K562 (cell line): Measurements from ENCODE around the gene UBE2H. TPM values are rescaled to one million over a fixed set of nuclear protein-coding genes. Genes with fewer than 3 reads are reported as not detected.

ENCODE experiments used
- ATAC-seq: fragments of 200-7000 bp; cut with Tn5 transposase; 3 replicates; pipeline ENCODE4 v1.9.1; 2020; ENCODE audit warnings: moderate library complexity
- BruUV-seq: library from RNA; stranded (reverse); fragments of 400-500 nt; replicated peaks from 2 replicates; lab custom pipeline; 2021; lab: Mats Ljungman, UMichigan
- CTCF ChIA-PET: fragments of 300-600 bp; formaldehyde crosslinking; extraction: SDS; loops from one replicate; lab custom pipeline; 2021; ENCODE audit warnings: low intra/inter-chr PET ratio; lab: Yijun Ruan, JAX
- POLR2A ChIA-PET: fragments of 300-600, 350-650 bp; sonication (Branson Sonifier 250); formaldehyde crosslinking; extraction: SDS; loops from one replicate; lab custom pipeline; 2021; ENCODE audit warnings: antibody characterized with exemption, inconsistent platforms; lab: Yijun Ruan, JAX
- DNase-seq, 4 experiments: peaks; one replicate each; pipeline versions ENCODE4 v3.0.0 to v3.0.0-alpha.2; 2011 to 2018; ENCODE audit warnings: low spot score in 3 of 4, mixed read lengths in 3 of 4; ENCODE audit errors: extremely low read depth in 1 of 4
- FAIRE-seq: peaks from 2 replicates; lab custom pipeline; 2011; peaks lifted over from hg19 to GRCh38; lab: Jason Lieb, UNC
- H2AFZ ChIP-seq: 2 replicates; pipeline ENCODE4 v1.6.0; 2011; ENCODE audit warnings: low read depth, low read length, control low read depth, inconsistent platforms
- H3K27ac ChIP-seq: fragments of 200-600 bp; 3 replicates; pipeline ENCODE4 v1.8.0; 2011; ENCODE audit warnings: low read depth, mild to moderate bottlenecking, control low read depth, inconsistent platforms, low read length, moderate library complexity, mixed read lengths; ENCODE audit errors: extremely low read depth
- H3K27me3 ChIP-seq, 2 experiments: fragments of 300-600 bp in 1 of 2; 2 replicates in 1 of 2; 3 replicates in 1 of 2; pipeline versions ENCODE4 v1.6.0 to v1.8.0; 2011; ENCODE audit warnings: inconsistent platforms in 2 of 2, low read length in 2 of 2, mild to moderate bottlenecking in 1 of 2, mixed read lengths in 1 of 2, moderate library complexity in 1 of 2; ENCODE audit not compliant: control insufficient read depth in 2 of 2, insufficient read depth in 2 of 2
- H3K36me3 ChIP-seq: fragments of 300-600 bp; 3 replicates; pipeline ENCODE4 v1.8.0; 2011; ENCODE audit warnings: mild to moderate bottlenecking, low read length, inconsistent platforms; ENCODE audit not compliant: control insufficient read depth, insufficient read depth
- H3K4me1 ChIP-seq, 2 experiments: fragments of 200-600 bp in 1 of 2; replicated peaks in 1 of 2; 2 replicates in 1 of 2; 3 replicates in 1 of 2; pipeline versions ENCODE4 v1.5.1 to v1.8.0; 2011; ENCODE audit warnings: inconsistent platforms in 2 of 2, low read length in 2 of 2, mild to moderate bottlenecking in 1 of 2, mixed read lengths in 1 of 2, moderate library complexity in 1 of 2; ENCODE audit not compliant: control insufficient read depth in 2 of 2, insufficient read depth in 2 of 2
- H3K4me2 ChIP-seq: 2 replicates; pipeline ENCODE4 v1.6.1; 2011; ENCODE audit warnings: low read length, control low read depth, inconsistent platforms, mixed read lengths; ENCODE audit not compliant: insufficient read depth
- H3K4me3 ChIP-seq: fragments of 200-600 bp; sonication (generic), shearing (Covaris generic); 2 replicates; pipeline ENCODE4 v1.5.1; 2016; ENCODE audit warnings: control low read depth, inconsistent platforms
- H3K79me2 ChIP-seq: fragments of 200-600 bp; 3 replicates; pipeline ENCODE4 v1.8.0; 2011; ENCODE audit warnings: low read length, inconsistent platforms; ENCODE audit not compliant: control insufficient read depth, insufficient read depth
- H3K9ac ChIP-seq, 2 experiments: 2 replicates each; pipeline versions ENCODE4 v1.6.0 to v1.6.1; 2011; ENCODE audit warnings: low read depth in 2 of 2, low read length in 2 of 2, control low read depth in 1 of 2, inconsistent platforms in 1 of 2, mild to moderate bottlenecking in 1 of 2, mixed read lengths in 1 of 2; ENCODE audit not compliant: insufficient read depth in 1 of 2
- H3K9me1 ChIP-seq: one replicate; pipeline ENCODE4 v1.6.0; 2011; ENCODE audit warnings: inconsistent platforms, mild to moderate bottlenecking, low read length, moderate library complexity; ENCODE audit not compliant: control insufficient read depth, insufficient read depth
- H3K9me3 ChIP-seq: replicated peaks from 2 replicates; pipeline ENCODE4 v1.5.1; 2011; ENCODE audit warnings: low read depth, low read length, inconsistent platforms; ENCODE audit not compliant: control insufficient read depth, insufficient read depth
- H4K20me1 ChIP-seq: replicated peaks from 2 replicates; pipeline ENCODE4 v1.6.1; 2011; ENCODE audit warnings: low read length, inconsistent platforms, mixed read lengths; ENCODE audit not compliant: control insufficient read depth, insufficient read depth
- BRD9 ChIP-seq: fragments of 450-650 bp; IDR thresholded peaks from 2 replicates; pipeline ENCODE4 v1.6.1; 2018; ENCODE audit warnings: low read depth; ENCODE audit not compliant: partially characterized antibody
- NFE2L1 ChIP-seq: fragments of 450-650 bp; IDR thresholded peaks from 2 replicates; pipeline ENCODE4 v1.6.1; 2016; ENCODE audit warnings: missing genetic modification characterization, low read depth, mild to moderate bottlenecking, missing compliant biosample characterization, moderate library complexity, borderline replicate concordance
- NUFIP1 ChIP-seq: fragments of 450-650 bp; IDR thresholded peaks from 2 replicates; pipeline ENCODE4 v1.6.1; 2018; ENCODE audit not compliant: partially characterized antibody
- PHTF2 ChIP-seq: fragments of 250-450 bp; sonication (Bioruptor Pico); IDR thresholded peaks from 2 replicates; pipeline ENCODE4 v1.5.0; 2021; ENCODE audit warnings: mild to moderate bottlenecking
- TEAD1 ChIP-seq, 2 experiments: fragments of 450-650 bp in 1 of 2; sonication (generic) in 1 of 2; formaldehyde crosslinking; IDR thresholded peaks; 2 replicates each; pipeline versions ENCODE4 v1.4.0 to v1.8.0; 2020 to 2022; ENCODE audit warnings: mild to moderate bottlenecking in 2 of 2, missing genetic modification reagents in 1 of 2
- THAP7 ChIP-seq: fragments of 250-450 bp; sonication (Bioruptor Pico); IDR thresholded peaks from 2 replicates; pipeline ENCODE4 v1.5.0; 2021
- USF2 ChIP-seq: sonication (generic); formaldehyde crosslinking; IDR thresholded peaks from 2 replicates; pipeline ENCODE4 v1.5.0; 2020; ENCODE audit warnings: missing genetic modification reagents
- ZNF280A ChIP-seq: fragments of 450-650 bp; IDR thresholded peaks from 2 replicates; pipeline ENCODE4 v1.6.1; 2018; ENCODE audit warnings: mild to moderate bottlenecking, low read depth; ENCODE audit not compliant: partially characterized antibody
- ZNF507 ChIP-seq: conservative IDR thresholded peaks from 2 replicates; pipeline ENCODE4 v1.6.1; 2017; ENCODE audit warnings: missing genetic modification characterization, missing compliant biosample characterization
- WGBS: fragments of 100-300 bp; shearing (Covaris generic); methylation state at CpG from one replicate; pipeline ENCODE4 v1.1.6; 2016; ENCODE audit warnings: low coverage, mixed read lengths; ENCODE audit not compliant: insufficient coverage; ENCODE audit errors: missing lambda C conversion rate; 5-methylcytosine and 5-hydroxymethylcytosine counted together
- in situ Hi-C: fragments of 300-500 bp; cut with MboI; formaldehyde crosslinking; loops from 4 replicates; pipeline ENCODE4 v1.15.0; 2018; ENCODE audit warnings: inconsistent platforms, mixed read lengths
- intact Hi-C: fragments of 100-400 bp; cut with micrococcal nuclease; formaldehyde crosslinking; loops from 2 replicates; pipeline ENCODE4 v1.14.2; 2022
- polyA plus RNA-seq, 8 experiments: library from polyadenylated mRNA; depleted of rRNA in 4 of 8; stranded (reverse) in 5 of 8; unstranded in 3 of 8; fragments of >200 nt; fragmentation: Nextera tagmentation in 2 of 8; fragmentation: Illumina TruSeq in 1 of 8; extraction: Ambion mirVana in 2 of 8; extraction: Trizol in 1 of 8; gene quantifications; 2 replicates each; pipeline versions ENCODE4 v1.2.1 to v1.2.3, GENCODE V29; 2011 to 2014; ENCODE audit warnings: inconsistent platforms in 1 of 8, missing spikeins in 1 of 8
- total RNA-seq, 7 experiments: library from RNA; depleted of rRNA in 6 of 7; stranded (reverse); fragments of >200 nt in 6 of 7; fragmentation: Illumina TruSeq in 2 of 7; extraction: Trizol in 2 of 7; gene quantifications; 2 replicates each; pipeline versions ENCODE4 v1.2.1 to v1.2.3, GENCODE V29; 2011 to 2021; ENCODE audit warnings: low replicate concordance in 1 of 7
- TF ChIP-seq, protein P1 (sequence below): fragments of 250-450 bp; sonication (Bioruptor Pico); IDR thresholded peaks from 2 replicates; pipeline ENCODE4 v1.5.0; 2020; ENCODE audit warnings: mild to moderate bottlenecking
- TF ChIP-seq, protein P2 (sequence below): sonication (generic); formaldehyde crosslinking; IDR thresholded peaks from 2 replicates; pipeline ENCODE4 v1.8.1; 2023; ENCODE audit warnings: mild to moderate bottlenecking, missing genetic modification reagents
- TF ChIP-seq, protein P3 (sequence below): sonication (generic); formaldehyde crosslinking; IDR thresholded peaks from 2 replicates; pipeline ENCODE4 v1.8.0; 2022; ENCODE audit warnings: mild to moderate bottlenecking, missing genetic modification reagents

The UBE2H gene
- total and polyA plus RNA-seq, 9 of the 15 experiments (the other 6 are each of a cell fraction or from before 2014, with no cell fraction given): 6.3 to 33.0 (median 13.3) TPM

- intact Hi-C loops: no loop called here
- Histone ChIP-seq H3K27ac (no peak overlapping the region), H2AFZ (no peak overlapping the region), H3K4me1 (peaks cover 19 to 33% of the 10 kb centered on the region in 2 experiments), H3K4me2 (no peak overlapping the region), H4K20me1 (no peaks in the 10 kb centered on the region; the same call in 1 of the 2 replicates), H3K9me3 (no peaks in the 10 kb centered on the region), H3K9ac (no peak overlapping the region), H3K27me3 (no peaks in the 10 kb centered on the region), H3K36me3 (no peaks in the 10 kb centered on the region), H3K4me3 (no peak overlapping the region), H3K9me1 (no peaks in the 10 kb centered on the region), H3K79me2 (peaks cover 10% of the 10 kb centered on the region; the same call in 1 of the 3 replicates)
- CTCF ChIA-PET: no interaction called here
- FAIRE-seq (no peak), DNase-seq (no peak), ATAC-seq (no peak)
- in situ Hi-C loops: no loop called here
- no TSS peak for BruUV-seq
- POLR2A ChIA-PET: no interaction called here
- 88% methylated on average over 5 of the region's 5 CpGs for WGBS
- TF ChIP-seq, protein P1, sequence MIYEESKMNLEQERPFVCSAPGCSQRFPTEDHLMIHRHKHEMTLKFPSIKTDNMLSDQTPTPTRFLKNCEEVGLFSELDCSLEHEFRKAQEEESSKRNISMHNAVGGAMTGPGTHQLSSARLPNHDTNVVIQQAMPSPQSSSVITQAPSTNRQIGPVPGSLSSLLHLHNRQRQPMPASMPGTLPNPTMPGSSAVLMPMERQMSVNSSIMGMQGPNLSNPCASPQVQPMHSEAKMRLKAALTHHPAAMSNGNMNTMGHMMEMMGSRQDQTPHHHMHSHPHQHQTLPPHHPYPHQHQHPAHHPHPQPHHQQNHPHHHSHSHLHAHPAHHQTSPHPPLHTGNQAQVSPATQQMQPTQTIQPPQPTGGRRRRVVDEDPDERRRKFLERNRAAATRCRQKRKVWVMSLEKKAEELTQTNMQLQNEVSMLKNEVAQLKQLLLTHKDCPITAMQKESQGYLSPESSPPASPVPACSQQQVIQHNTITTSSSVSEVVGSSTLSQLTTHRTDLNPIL (CRISPR knock-in tag): no peak
- no peak for TF ChIP-seq NFE2L1
- TF ChIP-seq ZNF280A: no peak
- TF ChIP-seq, protein P2, sequence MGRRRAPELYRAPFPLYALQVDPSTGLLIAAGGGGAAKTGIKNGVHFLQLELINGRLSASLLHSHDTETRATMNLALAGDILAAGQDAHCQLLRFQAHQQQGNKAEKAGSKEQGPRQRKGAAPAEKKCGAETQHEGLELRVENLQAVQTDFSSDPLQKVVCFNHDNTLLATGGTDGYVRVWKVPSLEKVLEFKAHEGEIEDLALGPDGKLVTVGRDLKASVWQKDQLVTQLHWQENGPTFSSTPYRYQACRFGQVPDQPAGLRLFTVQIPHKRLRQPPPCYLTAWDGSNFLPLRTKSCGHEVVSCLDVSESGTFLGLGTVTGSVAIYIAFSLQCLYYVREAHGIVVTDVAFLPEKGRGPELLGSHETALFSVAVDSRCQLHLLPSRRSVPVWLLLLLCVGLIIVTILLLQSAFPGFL (CRISPR knock-in tag): no peak
- no peak for TF ChIP-seq BRD9
- no peak for TF ChIP-seq THAP7 (CRISPR knock-in tag)
- no peak for TF ChIP-seq NUFIP1
- TF ChIP-seq, protein P3, sequence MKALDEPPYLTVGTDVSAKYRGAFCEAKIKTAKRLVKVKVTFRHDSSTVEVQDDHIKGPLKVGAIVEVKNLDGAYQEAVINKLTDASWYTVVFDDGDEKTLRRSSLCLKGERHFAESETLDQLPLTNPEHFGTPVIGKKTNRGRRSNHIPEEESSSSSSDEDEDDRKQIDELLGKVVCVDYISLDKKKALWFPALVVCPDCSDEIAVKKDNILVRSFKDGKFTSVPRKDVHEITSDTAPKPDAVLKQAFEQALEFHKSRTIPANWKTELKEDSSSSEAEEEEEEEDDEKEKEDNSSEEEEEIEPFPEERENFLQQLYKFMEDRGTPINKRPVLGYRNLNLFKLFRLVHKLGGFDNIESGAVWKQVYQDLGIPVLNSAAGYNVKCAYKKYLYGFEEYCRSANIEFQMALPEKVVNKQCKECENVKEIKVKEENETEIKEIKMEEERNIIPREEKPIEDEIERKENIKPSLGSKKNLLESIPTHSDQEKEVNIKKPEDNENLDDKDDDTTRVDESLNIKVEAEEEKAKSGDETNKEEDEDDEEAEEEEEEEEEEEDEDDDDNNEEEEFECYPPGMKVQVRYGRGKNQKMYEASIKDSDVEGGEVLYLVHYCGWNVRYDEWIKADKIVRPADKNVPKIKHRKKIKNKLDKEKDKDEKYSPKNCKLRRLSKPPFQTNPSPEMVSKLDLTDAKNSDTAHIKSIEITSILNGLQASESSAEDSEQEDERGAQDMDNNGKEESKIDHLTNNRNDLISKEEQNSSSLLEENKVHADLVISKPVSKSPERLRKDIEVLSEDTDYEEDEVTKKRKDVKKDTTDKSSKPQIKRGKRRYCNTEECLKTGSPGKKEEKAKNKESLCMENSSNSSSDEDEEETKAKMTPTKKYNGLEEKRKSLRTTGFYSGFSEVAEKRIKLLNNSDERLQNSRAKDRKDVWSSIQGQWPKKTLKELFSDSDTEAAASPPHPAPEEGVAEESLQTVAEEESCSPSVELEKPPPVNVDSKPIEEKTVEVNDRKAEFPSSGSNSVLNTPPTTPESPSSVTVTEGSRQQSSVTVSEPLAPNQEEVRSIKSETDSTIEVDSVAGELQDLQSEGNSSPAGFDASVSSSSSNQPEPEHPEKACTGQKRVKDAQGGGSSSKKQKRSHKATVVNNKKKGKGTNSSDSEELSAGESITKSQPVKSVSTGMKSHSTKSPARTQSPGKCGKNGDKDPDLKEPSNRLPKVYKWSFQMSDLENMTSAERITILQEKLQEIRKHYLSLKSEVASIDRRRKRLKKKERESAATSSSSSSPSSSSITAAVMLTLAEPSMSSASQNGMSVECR (CRISPR knock-in tag): no peak
- no peak for TF ChIP-seq TEAD1 (CRISPR knock-in tag; IDR thresholded peaks at IDR 0.05)
- TF ChIP-seq ZNF507: no peak
- TF ChIP-seq USF2 (CRISPR knock-in tag): no peak
- TF ChIP-seq PHTF2: no peak
Observed at GRCh38 chr7:129946282-129946681, 6.5 kb downstream of the UBE2H start.
